Measurements from ENCODE around the gene VMO1. TPM values are rescaled to one million over a fixed set of nuclear protein-coding genes. Genes with fewer than 3 reads are reported as not detected.
A peak's percentile ranks its signal among the peaks of the same experiment; 100 is the strongest.
"Not testable (repeated sequence)": the region's sequence is repeated elsewhere in the genome, so short reads cannot be mapped to it uniquely, and the experiment has no call there.

VMO1 gene
- total RNA-seq (2.7 TPM), polyA plus RNA-seq (30.6 TPM)
- long read RNA-seq, donor 1: 0 reads
- long read RNA-seq, donor 2: 0 reads
- long read RNA-seq, donor 3, partial matches to known transcripts: 0 of 6 reads
- long read RNA-seq, donor 3, other reads (novel, unspliced or antisense): 0 of 6 reads
- long read RNA-seq, donor 4, partial matches to known transcripts: 0 of 1 reads
- long read RNA-seq, donor 4, other reads (novel, unspliced or antisense): 0 of 1 reads
- long read RNA-seq, donor 5, partial matches to known transcripts: 5 of 8 reads
- long read RNA-seq, donor 5, other reads (novel, unspliced or antisense): 0 of 8 reads
- long read RNA-seq, donor 6, partial matches to known transcripts: 0 of 1 reads
- long read RNA-seq, donor 6, other reads (novel, unspliced or antisense): 0 of 1 reads
- long read RNA-seq, donor 7, partial matches to known transcripts: 400 of 402 reads
- long read RNA-seq, donor 7, other reads (novel, unspliced or antisense): 0 of 402 reads
- long read RNA-seq, donor 8: 0 reads
- long read RNA-seq, donor 9: 0 reads
- long read RNA-seq, donor 10, partial matches to known transcripts: 0 of 1 reads
- long read RNA-seq, donor 10, other reads (novel, unspliced or antisense): 0 of 1 reads

- no peaks in the 10 kb centered on the region for H3K36me3 ChIP-seq (ENCODE audit: control insufficient read depth in 2 of 2, insufficient read depth in 2 of 2, low read length in 1 of 2)
- DNase-seq (ENCODE audit: low read depth in 6 of 9, low spot score in 9 of 9): no peak
- WGBS: 5% methylated on average over 24 of the region's 24 CpGs
- H3K9me3 ChIP-seq (ENCODE audit: control insufficient read depth in 2 of 2, insufficient read depth in 1 of 2, low read length in 1 of 2): peaks cover 0 to 8% of the 10 kb centered on the region in 2 donors
- no peak within 1 kb of the TSS for H3K4me3 ChIP-seq (ENCODE audit: low read length in 2 of 2)
- peaks cover 9 to 29% of the 10 kb centered on the region in 2 donors for H3K4me1 ChIP-seq (ENCODE audit: control insufficient read depth in 2 of 2, insufficient read depth in 2 of 2, low read length in 2 of 2)
- peak within 1 kb of the TSS in 1 of 2 donors; percentile 42 for H3K27ac ChIP-seq (ENCODE audit: low read depth in 1 of 2, low read length in 1 of 2)
- H3K27me3 ChIP-seq (ENCODE audit: control insufficient read depth in 2 of 2, insufficient read depth in 1 of 2, low read length in 1 of 2): peaks cover 81 to 95% of the 10 kb centered on the region in 2 donors
Measured at GRCh38 chr17:4786106-4786511, at the start of gene VMO1. Gene VMO1 (minus strand): TSS chr17:4786364. CDS start chr17:4786352, 12 bp downstream.

GRCh38 chr17:4834681-4835020, 48.5 kb upstream of the VMO1 start:
- H3K27ac ChIP-seq (ENCODE audit: low read depth in 1 of 2, low read length in 1 of 2): no peak overlapping the region
- 97% methylated on average over 4 of the region's 4 CpGs for WGBS
- no peaks in the 10 kb centered on the region for H3K9me3 ChIP-seq (ENCODE audit: control insufficient read depth in 2 of 2, insufficient read depth in 1 of 2, low read length in 1 of 2)
- no peak for DNase-seq (ENCODE audit: low read depth in 6 of 9, low spot score in 9 of 9)
- H3K27me3 ChIP-seq (ENCODE audit: control insufficient read depth in 2 of 2, insufficient read depth in 1 of 2, low read length in 1 of 2): no peaks in the 10 kb centered on the region
- peaks cover 10 to 22% of the 10 kb centered on the region in 2 donors for H3K4me1 ChIP-seq (ENCODE audit: control insufficient read depth in 2 of 2, insufficient read depth in 2 of 2, low read length in 2 of 2)
- peak overlapping the region in 1 of 2 donors; percentile 61 for H3K4me3 ChIP-seq (ENCODE audit: low read length in 2 of 2)
- peaks cover 7% of the 10 kb centered on the region in 2 donors for H3K36me3 ChIP-seq (ENCODE audit: control insufficient read depth in 2 of 2, insufficient read depth in 2 of 2, low read length in 1 of 2)

- no peaks in the 10 kb centered on the region for H3K9me3 ChIP-seq (ENCODE audit: control insufficient read depth in 2 of 2, insufficient read depth in 1 of 2, low read length in 1 of 2)
- peaks cover 10 to 22% of the 10 kb centered on the region in 2 donors for H3K4me1 ChIP-seq (ENCODE audit: control insufficient read depth in 2 of 2, insufficient read depth in 2 of 2, low read length in 2 of 2)
- H3K27me3 ChIP-seq (ENCODE audit: control insufficient read depth in 2 of 2, insufficient read depth in 1 of 2, low read length in 1 of 2): no peaks in the 10 kb centered on the region
- peak overlapping the region; percentile 60 to 86 for H3K27ac ChIP-seq (ENCODE audit: low read depth in 1 of 2, low read length in 1 of 2)
- H3K36me3 ChIP-seq (ENCODE audit: control insufficient read depth in 2 of 2, insufficient read depth in 2 of 2, low read length in 1 of 2): peaks cover 7% of the 10 kb centered on the region in 2 donors
- 23% methylated on average over 15 of the region's 15 CpGs for WGBS
- H3K4me3 ChIP-seq (ENCODE audit: low read length in 2 of 2): peak overlapping the region; percentile 61 to 92
- peak in 2 of 9 donors; percentile 22 to 39 for DNase-seq (ENCODE audit: low read depth in 6 of 9, low spot score in 9 of 9)
Measured at GRCh38 chr17:4833941-4834680, 47.9 kb upstream of the VMO1 start.

- peak; percentile 67 to 96 (median 88) for DNase-seq (ENCODE audit: low read depth in 6 of 9, low spot score in 9 of 9)
- peaks cover 0 to 2% of the 10 kb centered on the region in 2 donors for H3K27me3 ChIP-seq (ENCODE audit: control insufficient read depth in 2 of 2, insufficient read depth in 1 of 2, low read length in 1 of 2)
- peak within 1 kb of the TSS; percentile 61 to 92 for H3K4me3 ChIP-seq (ENCODE audit: low read length in 2 of 2)
- under 1% methylated on average over 91 of the region's 91 CpGs for WGBS
- H3K9me3 ChIP-seq (ENCODE audit: control insufficient read depth in 2 of 2, insufficient read depth in 1 of 2, low read length in 1 of 2): no peaks in the 10 kb centered on the region
- H3K27ac ChIP-seq (ENCODE audit: low read depth in 1 of 2, low read length in 1 of 2): peak within 1 kb of the TSS; percentile 60 to 86
- peaks cover 5 to 7% of the 10 kb centered on the region in 2 donors for H3K36me3 ChIP-seq (ENCODE audit: control insufficient read depth in 2 of 2, insufficient read depth in 2 of 2, low read length in 1 of 2)
- peaks cover 10 to 22% of the 10 kb centered on the region in 2 donors for H3K4me1 ChIP-seq (ENCODE audit: control insufficient read depth in 2 of 2, insufficient read depth in 2 of 2, low read length in 2 of 2)
Measured at GRCh38 chr17:4833178-4833940, 47.2 kb upstream of the VMO1 start, which contains the start of gene MINK1. Gene MINK1 (plus strand): TSS chr17:4833340. CDS start chr17:4833584, 244 bp downstream.

GRCh38 chr17:4832829-4833177, 46.6 kb upstream of the VMO1 start:
- not testable (repeated sequence) for DNase-seq (ENCODE audit: low read depth in 6 of 9, low spot score in 9 of 9); H3K9me3 ChIP-seq (ENCODE audit: control insufficient read depth in 2 of 2, insufficient read depth in 1 of 2, low read length in 1 of 2); H3K36me3 ChIP-seq (ENCODE audit: control insufficient read depth in 2 of 2, insufficient read depth in 2 of 2, low read length in 1 of 2); H3K27me3 ChIP-seq (ENCODE audit: control insufficient read depth in 2 of 2, insufficient read depth in 1 of 2, low read length in 1 of 2)
- peak overlapping the region in 1 of 2 donors; percentile 31 for H3K27ac ChIP-seq (ENCODE audit: low read depth in 1 of 2, low read length in 1 of 2)
- under 1% methylated on average over 10 of the region's 17 CpGs for WGBS
- H3K4me1 ChIP-seq (ENCODE audit: control insufficient read depth in 2 of 2, insufficient read depth in 2 of 2, low read length in 2 of 2): peaks cover 10 to 22% of the 10 kb centered on the region in 2 donors
- peak overlapping the region; percentile 46 to 92 for H3K4me3 ChIP-seq (ENCODE audit: low read length in 2 of 2)

- no peak overlapping the region for H3K4me3 ChIP-seq (ENCODE audit: low read length in 2 of 2)
Measured at GRCh38 chr17:4827399-4827798, 41.2 kb upstream of the VMO1 start.

GRCh38 chr17:4823373-4824089, 37.4 kb upstream of the VMO1 start:
- H3K27me3 ChIP-seq (ENCODE audit: control insufficient read depth in 2 of 2, insufficient read depth in 1 of 2, low read length in 1 of 2): peaks cover 0 to 14% of the 10 kb centered on the region in 2 donors
- H3K4me3 ChIP-seq (ENCODE audit: low read length in 2 of 2): no peak overlapping the region
- no peak overlapping the region for H3K27ac ChIP-seq (ENCODE audit: low read depth in 1 of 2, low read length in 1 of 2)
- H3K9me3 ChIP-seq (ENCODE audit: control insufficient read depth in 2 of 2, insufficient read depth in 1 of 2, low read length in 1 of 2): no peaks in the 10 kb centered on the region
- H3K36me3 ChIP-seq (ENCODE audit: control insufficient read depth in 2 of 2, insufficient read depth in 2 of 2, low read length in 1 of 2): no peaks in the 10 kb centered on the region
- no peaks in the 10 kb centered on the region for H3K4me1 ChIP-seq (ENCODE audit: control insufficient read depth in 2 of 2, insufficient read depth in 2 of 2, low read length in 2 of 2)
- no peak for DNase-seq (ENCODE audit: low read depth in 6 of 9, low spot score in 9 of 9)
- 82% methylated on average over 12 of the region's 12 CpGs for WGBS

More at GRCh38 chr17:4827399-4827798, 41.2 kb upstream of the VMO1 start:
- 86% methylated on average over 8 of the region's 8 CpGs for WGBS
- Histone ChIP-seq H3K27ac (ENCODE audit: low read depth in 1 of 2, low read length in 1 of 2) (no peak overlapping the region), H3K36me3 (ENCODE audit: control insufficient read depth in 2 of 2, insufficient read depth in 2 of 2, low read length in 1 of 2) (no peaks in the 10 kb centered on the region), H3K27me3 (ENCODE audit: control insufficient read depth in 2 of 2, insufficient read depth in 1 of 2, low read length in 1 of 2) (peaks cover 0 to 16% of the 10 kb centered on the region in 2 donors), H3K9me3 (ENCODE audit: control insufficient read depth in 2 of 2, insufficient read depth in 1 of 2, low read length in 1 of 2) (no peaks in the 10 kb centered on the region), H3K4me1 (ENCODE audit: control insufficient read depth in 2 of 2, insufficient read depth in 2 of 2, low read length in 2 of 2) (no peaks in the 10 kb centered on the region)
- DNase-seq (ENCODE audit: low read depth in 6 of 9, low spot score in 9 of 9): no peak

GRCh38 chr17:4822835-4823234, 36.7 kb upstream of the VMO1 start:
- 92% methylated on average over 3 of the region's 3 CpGs for WGBS
- DNase-seq (ENCODE audit: low read depth in 6 of 9, low spot score in 9 of 9): no peak
- no peaks in the 10 kb centered on the region for H3K4me1 ChIP-seq (ENCODE audit: control insufficient read depth in 2 of 2, insufficient read depth in 2 of 2, low read length in 2 of 2)
- H3K27me3 ChIP-seq (ENCODE audit: control insufficient read depth in 2 of 2, insufficient read depth in 1 of 2, low read length in 1 of 2): peaks cover 0 to 14% of the 10 kb centered on the region in 2 donors
- H3K4me3 ChIP-seq (ENCODE audit: low read length in 2 of 2): no peak overlapping the region
- no peak overlapping the region for H3K27ac ChIP-seq (ENCODE audit: low read depth in 1 of 2, low read length in 1 of 2)
- no peaks in the 10 kb centered on the region for H3K9me3 ChIP-seq (ENCODE audit: control insufficient read depth in 2 of 2, insufficient read depth in 1 of 2, low read length in 1 of 2)
- no peaks in the 10 kb centered on the region for H3K36me3 ChIP-seq (ENCODE audit: control insufficient read depth in 2 of 2, insufficient read depth in 2 of 2, low read length in 1 of 2)

All from thymus (tissue), 14 donors.